Skeletal muscle tissue (tissue), 4 donors: Measurements from ENCODE around the gene OR51V1. TPM values are rescaled to one million over a fixed set of nuclear protein-coding genes. Genes with fewer than 3 reads are reported as not detected.
"Not testable (repeated sequence)": the region's sequence is repeated elsewhere in the genome, so short reads cannot be mapped to it uniquely, and the experiment has no call there.

Experiments
- H3K27ac ChIP-seq: one replicate; pipeline ENCODE4 v1.7.0; 2013; ENCODE audit warnings: mild to moderate bottlenecking, low read depth, low read length, inconsistent platforms
- H3K27me3 ChIP-seq, 3 donors: one replicate each; pipeline ENCODE4 v1.7.0; 2013; ENCODE audit warnings: low read length in 3 of 3; ENCODE audit not compliant: control insufficient read depth in 3 of 3, insufficient read depth in 3 of 3
- H3K36me3 ChIP-seq, 3 donors: one replicate each; pipeline ENCODE4 v1.7.0; 2013; ENCODE audit warnings: low read length in 3 of 3; ENCODE audit not compliant: control insufficient read depth in 3 of 3, insufficient read depth in 3 of 3
- H3K4me1 ChIP-seq, 3 donors: one replicate each; pipeline ENCODE4 v1.7.0; 2013; ENCODE audit warnings: low read length in 3 of 3, mild to moderate bottlenecking in 3 of 3; ENCODE audit not compliant: control insufficient read depth in 3 of 3, insufficient read depth in 3 of 3
- H3K4me3 ChIP-seq, 3 donors: one replicate each; pipeline ENCODE4 v1.7.0; 2013; ENCODE audit warnings: low read length in 3 of 3
- H3K9ac ChIP-seq, 3 donors: one replicate each; pipeline ENCODE4 v1.7.0; 2013; ENCODE audit warnings: low read length in 3 of 3, mild to moderate bottlenecking in 3 of 3, moderate library complexity in 2 of 3, low read depth in 1 of 3
- H3K9me3 ChIP-seq, 3 donors: one replicate each; pipeline ENCODE4 v1.7.0; 2013; ENCODE audit warnings: low read length in 3 of 3; ENCODE audit not compliant: control insufficient read depth in 3 of 3
- total RNA-seq: library from RNA; depleted of rRNA; stranded (reverse); fragments of >200 nt; gene quantifications from one replicate; pipeline ENCODE4 v1.2.3, GENCODE V29; 2014
- donor health status: Osteomylitis.

The OR51V1 gene, protein sequence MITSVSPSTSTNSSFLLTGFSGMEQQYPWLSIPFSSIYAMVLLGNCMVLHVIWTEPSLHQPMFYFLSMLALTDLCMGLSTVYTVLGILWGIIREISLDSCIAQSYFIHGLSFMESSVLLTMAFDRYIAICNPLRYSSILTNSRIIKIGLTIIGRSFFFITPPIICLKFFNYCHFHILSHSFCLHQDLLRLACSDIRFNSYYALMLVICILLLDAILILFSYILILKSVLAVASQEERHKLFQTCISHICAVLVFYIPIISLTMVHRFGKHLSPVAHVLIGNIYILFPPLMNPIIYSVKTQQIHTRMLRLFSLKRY
- not detected for total RNA-seq

DNA sequence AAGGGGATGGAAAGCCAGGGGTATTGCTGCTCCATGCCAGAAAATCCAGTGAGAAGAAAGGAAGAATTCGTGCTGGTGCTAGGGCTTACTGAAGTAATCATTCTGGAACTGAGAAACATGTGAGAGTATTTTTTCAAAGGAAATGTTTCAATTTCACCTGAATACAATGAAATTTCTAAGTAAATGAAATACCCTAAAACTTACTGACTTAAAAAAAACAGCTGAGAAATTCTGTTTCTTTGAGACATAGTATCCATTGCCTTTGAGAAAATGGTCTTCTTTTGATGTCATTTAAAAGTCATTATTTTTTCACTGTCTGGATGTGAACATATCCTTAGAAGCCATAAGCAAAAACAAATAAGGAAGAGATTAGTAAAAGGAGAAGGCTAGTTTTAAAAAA lies at the start of gene OR51V1:
Gene OR51V1 (minus strand): TSS at position 101 of the 400 bp plus-strand sequence. CDS start 0 bp downstream, at position 101.
- Histone ChIP-seq H3K36me3 (no peaks in the 10 kb centered on the region), H3K27ac (no peak within 1 kb of the TSS), H3K9ac (no peak within 1 kb of the TSS), H3K4me3 (no peak within 1 kb of the TSS), H3K27me3 (no peaks in the 10 kb centered on the region), H3K9me3 (no peaks in the 10 kb centered on the region), H3K4me1 (no peaks in the 10 kb centered on the region)

DNA sequence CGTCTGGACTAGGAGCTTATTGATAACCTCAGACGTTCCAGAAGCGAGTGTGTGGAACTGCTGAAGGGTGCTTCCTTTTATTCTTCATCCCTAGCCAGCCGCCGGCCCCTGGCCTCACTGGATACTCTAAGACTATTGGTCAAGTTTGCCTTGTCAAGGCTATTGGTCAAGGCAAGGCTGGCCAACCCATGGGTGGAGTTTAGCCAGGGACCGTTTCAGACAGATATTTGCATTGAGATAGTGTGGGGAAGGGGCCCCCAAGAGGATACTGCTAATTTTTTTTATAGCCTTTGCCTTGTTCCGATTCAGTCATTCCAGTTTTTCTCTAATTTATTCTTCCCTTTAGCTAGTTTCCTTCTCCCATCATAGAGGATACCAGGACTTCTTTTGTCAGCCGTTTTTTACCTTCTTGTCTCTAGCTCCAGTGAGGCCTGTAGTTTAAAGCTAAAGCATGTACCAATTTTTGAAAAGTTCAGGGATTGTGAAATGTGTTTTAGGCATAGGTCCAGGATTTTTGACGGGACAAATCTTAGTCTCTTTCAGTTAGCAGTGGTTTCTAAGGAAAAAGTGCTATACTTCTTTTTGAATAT lies 49.4 kb upstream of the OR51V1 start, which contains the start of gene HBG1:
Gene HBG1 (minus strand): TSS at position 51 of the 590 bp plus-strand sequence. CDS start 53 bp downstream, outside the sequence.
- not testable (repeated sequence) for H3K36me3 ChIP-seq, H3K4me1 ChIP-seq, H3K9ac ChIP-seq, H3K9me3 ChIP-seq, H3K4me3 ChIP-seq, H3K27me3 ChIP-seq, H3K27ac ChIP-seq

DNA sequence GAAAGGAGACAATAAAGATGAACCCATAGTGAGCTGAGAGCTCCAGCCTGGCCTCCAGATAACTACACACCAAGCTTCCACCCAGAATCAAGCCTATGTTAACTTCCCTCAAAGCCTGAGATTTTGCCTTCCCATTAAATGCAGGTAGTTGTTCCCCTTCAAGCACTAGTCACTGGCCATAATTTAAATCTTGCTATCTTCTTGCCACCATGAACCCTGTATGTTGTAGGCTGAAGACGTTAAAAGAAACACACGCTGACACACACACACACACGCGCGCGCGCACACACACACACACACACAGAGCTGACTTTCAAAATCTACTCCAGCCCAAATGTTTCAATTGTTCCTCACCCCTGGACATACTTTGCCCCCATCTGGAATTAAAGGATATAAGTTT lies 48.0 kb upstream of the OR51V1 start:
- not testable (repeated sequence) for H3K27ac ChIP-seq, H3K9ac ChIP-seq, H3K4me1 ChIP-seq, H3K9me3 ChIP-seq, H3K4me3 ChIP-seq, H3K36me3 ChIP-seq, H3K27me3 ChIP-seq

DNA sequence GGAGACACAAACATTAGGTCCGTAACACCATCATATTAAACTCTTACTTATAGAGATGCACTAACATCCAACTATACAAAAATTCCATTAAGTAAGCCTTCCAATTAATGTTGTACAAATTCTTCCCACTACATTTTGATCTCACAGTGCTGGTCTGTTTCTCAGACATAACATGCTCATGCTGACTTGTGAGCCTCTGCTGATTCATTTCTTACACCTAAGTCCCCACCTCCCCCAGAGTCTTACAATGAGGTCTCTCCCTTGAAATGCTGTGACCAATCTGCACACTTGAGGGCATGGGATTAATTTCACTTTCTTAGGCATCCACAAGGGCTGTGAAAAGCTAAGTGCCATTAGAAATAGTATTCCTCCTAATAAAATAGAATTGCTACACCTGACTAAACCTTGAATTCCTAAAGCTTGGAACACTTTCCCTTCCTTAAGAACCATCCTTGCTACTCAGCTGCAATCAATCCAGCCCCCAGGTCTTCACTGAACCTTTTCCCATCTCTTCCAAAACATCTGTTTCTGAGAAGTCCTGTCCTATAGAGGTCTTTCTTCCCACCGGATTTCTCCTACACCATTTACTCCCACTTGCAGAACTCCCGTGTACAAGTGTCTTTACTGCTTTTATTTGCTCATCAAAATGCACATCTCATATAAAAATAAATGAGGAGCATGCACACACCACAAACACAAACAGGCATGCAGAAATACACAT lies 47.1 kb upstream of the OR51V1 start:
- no peak overlapping the region for H3K9ac ChIP-seq
- H3K4me3 ChIP-seq = no peak overlapping the region
- H3K27ac ChIP-seq = no peak overlapping the region
- peaks cover 0 to 2% (median 0%) of the 10 kb centered on the region in 3 donors for H3K27me3 ChIP-seq
- no peaks in the 10 kb centered on the region for H3K36me3 ChIP-seq
- no peaks in the 10 kb centered on the region for H3K4me1 ChIP-seq
- H3K9me3 ChIP-seq = no peaks in the 10 kb centered on the region

DNA sequence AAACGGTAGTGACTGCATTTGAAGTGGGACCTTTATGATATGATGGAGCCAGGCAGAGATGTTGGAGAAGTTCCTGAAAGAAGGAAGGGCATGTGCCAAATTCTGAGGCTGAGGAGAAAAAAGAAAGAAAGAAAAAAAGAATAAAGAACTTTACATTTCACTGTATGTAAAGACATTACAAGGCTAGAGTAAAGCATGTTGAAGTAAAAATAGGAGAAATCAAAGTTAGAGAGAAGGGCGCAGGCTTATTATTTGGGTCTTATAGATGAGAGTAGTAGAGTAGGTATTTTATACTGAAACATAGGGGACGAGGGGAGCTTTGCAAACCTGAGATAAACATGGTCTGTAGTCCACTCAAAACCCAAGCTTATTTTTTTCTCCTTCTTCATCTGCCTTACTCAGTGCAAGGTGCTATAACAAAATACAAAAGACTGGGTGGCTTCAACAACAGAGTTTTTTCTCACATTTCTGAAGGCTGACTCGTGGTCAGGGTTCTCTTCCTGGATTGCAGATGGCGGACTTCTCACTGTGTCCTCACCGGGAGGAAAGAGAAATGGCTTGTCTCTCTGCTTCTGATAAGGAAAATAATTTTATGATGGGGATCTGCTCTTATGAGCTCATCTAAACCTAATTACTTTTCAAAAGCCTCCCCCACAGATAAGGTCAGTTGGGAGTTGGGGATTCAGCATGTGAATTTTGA lies 46.4 kb upstream of the OR51V1 start:
- Histone ChIP-seq H3K9me3 (no peaks in the 10 kb centered on the region), H3K4me1 (no peaks in the 10 kb centered on the region), H3K9ac (no peak overlapping the region), H3K36me3 (no peaks in the 10 kb centered on the region), H3K27me3 (peaks cover 0 to 2% (median 0%) of the 10 kb centered on the region in 3 donors), H3K4me3 (no peak overlapping the region), H3K27ac (no peak overlapping the region)

DNA sequence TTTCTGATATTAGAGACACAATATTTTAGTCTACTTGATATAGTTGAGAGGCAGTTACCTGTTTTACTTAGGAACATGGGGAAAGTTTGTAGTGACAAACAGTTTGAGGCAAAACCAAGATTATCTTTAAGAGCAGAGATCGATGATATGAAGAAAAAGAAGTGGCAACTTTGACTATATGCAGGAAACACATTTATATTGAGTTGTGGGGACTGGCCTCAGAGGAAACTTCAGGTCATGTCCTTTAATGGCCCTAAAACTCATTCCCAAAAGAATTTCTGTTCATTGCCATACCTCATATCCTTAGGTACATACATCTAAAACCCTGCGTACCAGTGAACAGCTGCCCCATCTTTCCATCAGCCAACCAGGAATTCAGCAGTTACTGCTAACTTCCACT lies 44.7 kb upstream of the OR51V1 start:
- no peaks in the 10 kb centered on the region for H3K9me3 ChIP-seq
- peaks cover 0 to 2% (median 0%) of the 10 kb centered on the region in 3 donors for H3K27me3 ChIP-seq

DNA sequence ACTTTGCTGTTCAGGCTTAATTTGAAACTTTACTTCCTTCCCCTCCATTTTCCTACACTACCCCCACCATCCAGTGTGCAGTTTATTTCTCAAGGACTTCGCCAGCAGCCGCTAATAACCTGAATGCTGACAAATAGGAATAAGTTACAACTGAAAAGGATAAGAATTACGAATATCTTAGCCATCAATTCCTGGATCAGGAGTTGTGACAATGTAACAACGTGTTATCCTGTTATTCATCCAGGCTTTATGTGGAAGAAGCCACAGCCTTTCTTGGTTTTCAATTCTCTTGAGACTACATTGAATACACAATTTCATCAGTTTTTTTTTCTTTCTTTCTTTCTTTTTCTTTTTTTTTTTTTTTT lies 43.3 kb upstream of the OR51V1 start:
- Histone ChIP-seq H3K36me3 (no peaks in the 10 kb centered on the region), H3K4me3 (no peak overlapping the region), H3K27ac (no peak overlapping the region), H3K9ac (no peak overlapping the region), H3K27me3 (peaks cover 0 to 2% (median 0%) of the 10 kb centered on the region in 3 donors), H3K4me1 (no peaks in the 10 kb centered on the region), H3K9me3 (no peaks in the 10 kb centered on the region)

More for the DNA sequence above, 44.7 kb upstream of the OR51V1 start:
- H3K36me3 ChIP-seq = no peaks in the 10 kb centered on the region
- H3K9ac ChIP-seq = no peak overlapping the region
- no peak overlapping the region for H3K27ac ChIP-seq
- H3K4me1 ChIP-seq = no peaks in the 10 kb centered on the region
- no peak overlapping the region for H3K4me3 ChIP-seq

DNA sequence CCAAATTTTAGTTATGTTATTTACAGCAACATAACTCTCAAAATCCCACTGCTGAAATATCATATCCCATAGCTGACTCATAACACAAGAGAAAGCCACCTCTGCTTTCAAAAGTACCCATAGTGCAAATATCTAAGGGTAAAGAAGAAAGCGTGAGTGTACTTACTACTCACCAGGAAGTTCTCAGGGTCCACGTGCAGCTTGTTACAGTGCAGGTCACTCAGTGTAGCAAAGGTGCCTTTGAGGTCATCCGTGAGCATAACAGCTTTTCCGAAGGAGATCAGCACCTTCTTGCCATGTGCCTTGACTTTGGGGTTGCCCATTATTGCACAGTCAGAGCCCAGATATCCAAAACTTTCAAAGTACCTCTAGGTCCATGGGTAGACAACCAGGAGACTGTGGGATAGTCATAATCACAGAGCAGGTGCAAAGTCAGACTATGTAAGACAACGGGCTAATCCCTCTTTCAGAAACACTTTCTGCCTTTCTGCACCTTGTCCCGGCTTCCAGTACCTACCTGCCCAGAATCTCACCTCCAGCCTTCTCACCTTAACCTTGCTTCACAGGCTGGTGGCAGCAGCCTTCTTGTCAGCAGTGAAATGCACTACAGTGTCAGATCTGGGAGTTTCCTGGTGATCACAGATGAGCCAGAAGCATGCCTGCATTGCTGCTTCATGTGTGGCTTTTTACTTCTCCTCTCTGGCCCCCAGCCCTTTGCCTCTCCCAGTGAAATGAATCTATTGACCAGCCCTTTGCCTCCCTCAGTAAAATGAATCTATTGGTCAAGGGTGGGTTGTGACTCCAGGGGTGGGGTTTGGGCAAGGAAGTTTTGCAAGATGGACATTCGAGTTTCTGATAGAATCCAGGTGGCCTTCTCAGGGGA lies 42.7 kb upstream of the OR51V1 start:
- Histone ChIP-seq H3K27ac (no peak overlapping the region), H3K4me3 (no peak overlapping the region), H3K27me3 (peaks cover 0 to 2% (median 0%) of the 10 kb centered on the region in 3 donors), H3K9ac (no peak overlapping the region), H3K4me1 (no peaks in the 10 kb centered on the region), H3K36me3 (no peaks in the 10 kb centered on the region), H3K9me3 (no peaks in the 10 kb centered on the region)

DNA sequence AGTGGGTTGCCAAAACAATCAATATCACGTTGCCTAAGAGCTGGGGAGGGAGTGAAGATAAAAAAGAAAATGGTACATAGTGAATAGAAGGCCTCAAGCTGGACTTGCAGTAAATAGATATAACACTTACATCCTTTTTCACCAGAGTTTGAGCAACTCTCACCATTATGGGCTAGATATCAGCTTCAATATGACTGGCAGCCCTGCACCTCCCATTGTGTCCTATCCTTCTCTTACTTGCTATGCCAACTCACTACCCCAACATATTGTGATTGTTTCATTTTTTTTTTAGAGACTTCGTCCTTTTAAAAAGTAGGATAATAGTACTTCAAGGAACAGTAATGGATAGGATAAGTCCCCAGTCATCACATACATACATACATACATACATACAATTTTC lies 41.7 kb upstream of the OR51V1 start:
- H3K36me3 ChIP-seq = no peaks in the 10 kb centered on the region
- no peaks in the 10 kb centered on the region for H3K9me3 ChIP-seq
- no peak overlapping the region for H3K27ac ChIP-seq

More for the DNA sequence above, 41.7 kb upstream of the OR51V1 start:
- Histone ChIP-seq H3K9ac (no peak overlapping the region), H3K4me3 (no peak overlapping the region), H3K27me3 (peaks cover 0 to 2% (median 0%) of the 10 kb centered on the region in 3 donors), H3K4me1 (no peaks in the 10 kb centered on the region)
